OCI-LY3 (cell line): ENCODE data around the gene CHST12.

Source experiments
- EZH2phosphoT487 ChIP-seq: fragments of 200-600 bp; shearing (Covaris generic); IDR thresholded peaks from 2 replicates; pipeline ENCODE4 v1.6.1; 2018; ENCODE audit warnings: antibody characterized with exemption, mixed run types, low read depth
- TF ChIP-seq, protein P1 (sequence below): fragments of 200-600, 300-600 bp; sonication (generic); IDR thresholded peaks from 2 replicates; pipeline ENCODE4 v1.5.1; 2014; ENCODE audit warnings: antibody characterized with exemption, low read length, low read depth

DNA sequence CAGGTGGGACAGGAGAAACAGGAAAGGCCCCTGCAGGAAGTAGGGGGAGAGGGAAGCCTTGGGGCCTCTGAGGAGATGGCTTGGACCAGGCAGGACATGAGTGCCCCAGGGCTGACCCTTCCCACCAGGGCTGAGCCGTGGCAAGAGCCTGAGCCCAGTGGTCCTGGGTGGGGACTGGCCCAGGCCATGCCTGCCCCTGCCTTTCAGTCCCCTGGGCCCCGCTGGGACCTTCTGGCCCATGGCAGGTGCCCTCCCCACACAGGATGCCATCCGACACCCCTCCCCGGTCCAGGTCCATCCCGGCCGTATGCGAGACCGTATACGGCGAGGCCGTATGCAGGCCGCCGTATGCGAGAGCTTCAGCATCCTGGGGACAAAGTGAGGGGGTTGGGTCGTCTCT, 70.8 kb downstream of the CHST12 start:
- TF ChIP-seq, protein P1, sequence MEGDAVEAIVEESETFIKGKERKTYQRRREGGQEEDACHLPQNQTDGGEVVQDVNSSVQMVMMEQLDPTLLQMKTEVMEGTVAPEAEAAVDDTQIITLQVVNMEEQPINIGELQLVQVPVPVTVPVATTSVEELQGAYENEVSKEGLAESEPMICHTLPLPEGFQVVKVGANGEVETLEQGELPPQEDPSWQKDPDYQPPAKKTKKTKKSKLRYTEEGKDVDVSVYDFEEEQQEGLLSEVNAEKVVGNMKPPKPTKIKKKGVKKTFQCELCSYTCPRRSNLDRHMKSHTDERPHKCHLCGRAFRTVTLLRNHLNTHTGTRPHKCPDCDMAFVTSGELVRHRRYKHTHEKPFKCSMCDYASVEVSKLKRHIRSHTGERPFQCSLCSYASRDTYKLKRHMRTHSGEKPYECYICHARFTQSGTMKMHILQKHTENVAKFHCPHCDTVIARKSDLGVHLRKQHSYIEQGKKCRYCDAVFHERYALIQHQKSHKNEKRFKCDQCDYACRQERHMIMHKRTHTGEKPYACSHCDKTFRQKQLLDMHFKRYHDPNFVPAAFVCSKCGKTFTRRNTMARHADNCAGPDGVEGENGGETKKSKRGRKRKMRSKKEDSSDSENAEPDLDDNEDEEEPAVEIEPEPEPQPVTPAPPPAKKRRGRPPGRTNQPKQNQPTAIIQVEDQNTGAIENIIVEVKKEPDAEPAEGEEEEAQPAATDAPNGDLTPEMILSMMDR = no peak
- no peak for TF ChIP-seq EZH2phosphoT487
